Muscle of leg (tissue), 11 donors: ENCODE results near the gene KAT2A. TPM values are rescaled to one million over a fixed set of nuclear protein-coding genes. Genes with fewer than 3 reads are reported as not detected.

Experiments
- DNase-seq: peaks from one replicate; pipeline ENCODE4 v3.0.0; 2013
- H3K27ac ChIP-seq: one replicate; pipeline ENCODE4 v1.5.1; 2013; ENCODE audit warnings: mild to moderate bottlenecking, low read length, control low read depth
- H3K27me3 ChIP-seq: one replicate; pipeline ENCODE4 v1.6.1; 2013; ENCODE audit warnings: low read length; ENCODE audit not compliant: control insufficient read depth, insufficient read depth
- H3K36me3 ChIP-seq: one replicate; pipeline ENCODE4 v1.6.1; 2013; ENCODE audit warnings: low read length; ENCODE audit not compliant: control insufficient read depth, insufficient read depth
- H3K4me1 ChIP-seq: one replicate; pipeline ENCODE4 v1.6.1; 2013; ENCODE audit warnings: low read length; ENCODE audit not compliant: control insufficient read depth, insufficient read depth
- H3K4me3 ChIP-seq: one replicate; pipeline ENCODE4 v1.5.1; 2013; ENCODE audit warnings: low read length, control low read depth
- H3K9me3 ChIP-seq: replicated peaks from 2 replicates; pipeline ENCODE4 v1.6.1; 2013; ENCODE audit warnings: low read depth, low read length; ENCODE audit not compliant: control insufficient read depth
- WGBS: methylation state at CpG from one replicate; pipeline ENCODE4 v1.1.5; 2013; ENCODE audit warnings: missing lambda C conversion rate; ENCODE audit not compliant: insufficient coverage; 5-methylcytosine and 5-hydroxymethylcytosine counted together
- polyA plus RNA-seq, 8 donors: library from polyadenylated mRNA; unstranded; fragments of 120-200 nt; gene quantifications; one replicate each; pipeline versions ENCODE4 v1.2.1 to v1.2.3, GENCODE V29; 2013; ENCODE audit warnings: inconsistent platforms in 1 of 8, low replicate concordance in 1 of 8; ENCODE audit not compliant: insufficient read length in 8 of 8, insufficient read depth in 1 of 8
- total RNA-seq: library from RNA; stranded (reverse); fragments of 120-200 nt; gene quantifications from one replicate; pipeline ENCODE4 v1.2.4, GENCODE V29; 2013

Gene KAT2A
- total and polyA plus RNA-seq, 9 donors, result 16.7 to 62.0 (median 46.3) TPM

- 22% methylated on average over 3 of the region's 8 CpGs for WGBS
- H3K4me3 ChIP-seq, result no peak overlapping the region
- no peaks in the 10 kb centered on the region for H3K9me3 ChIP-seq
- H3K36me3 ChIP-seq, result no peaks in the 10 kb centered on the region
- DNase-seq, result no peak
- H3K27ac ChIP-seq, result no peak overlapping the region
- peaks cover 4% of the 10 kb centered on the region for H3K27me3 ChIP-seq
- H3K4me1 ChIP-seq, result peaks cover 17% of the 10 kb centered on the region
Measured at GRCh38 chr17:42078396-42079043, 42.6 kb downstream of the KAT2A start.

- H3K4me1 ChIP-seq, result peaks cover 18% of the 10 kb centered on the region
- DNase-seq, result no peak
- H3K9me3 ChIP-seq, result no peaks in the 10 kb centered on the region
- no peak overlapping the region for H3K4me3 ChIP-seq
- 40% methylated on average over 4 of the region's 5 CpGs for WGBS
- H3K27me3 ChIP-seq, result peaks cover 11% of the 10 kb centered on the region
- no peaks in the 10 kb centered on the region for H3K36me3 ChIP-seq
- peak overlapping the region; percentile 20 for H3K27ac ChIP-seq
Measured at GRCh38 chr17:42077755-42078154, 43.4 kb downstream of the KAT2A start.

GRCh38 chr17:42076797-42077559, 44.2 kb downstream of the KAT2A start:
- DNase-seq, result no peak
- no peak overlapping the region for H3K4me3 ChIP-seq
- 100% methylated on average over 1 of the region's 4 CpGs for WGBS

GRCh38 chr17:42075789-42076188, 45.4 kb downstream of the KAT2A start:
- Histone ChIP-seq H3K4me3 (no peak overlapping the region), H3K9me3 (no peaks in the 10 kb centered on the region), H3K27me3 (peaks cover 29% of the 10 kb centered on the region), H3K4me1 (peaks cover 32% of the 10 kb centered on the region), H3K36me3 (no peaks in the 10 kb centered on the region), H3K27ac (no peak overlapping the region)
- DNase-seq, result no peak
- WGBS, result 65% methylated on average over 6 of the region's 6 CpGs

More at GRCh38 chr17:42076797-42077559, 44.2 kb downstream of the KAT2A start:
- Histone ChIP-seq H3K36me3 (no peaks in the 10 kb centered on the region), H3K27me3 (peaks cover 17% of the 10 kb centered on the region), H3K9me3 (no peaks in the 10 kb centered on the region), H3K27ac (peak overlapping the region; percentile 20), H3K4me1 (peaks cover 23% of the 10 kb centered on the region)

- H3K36me3 ChIP-seq, result no peaks in the 10 kb centered on the region
- WGBS, result 3% methylated on average over 57 of the region's 67 CpGs
- no peak overlapping the region for H3K27ac ChIP-seq
- peaks cover 27% of the 10 kb centered on the region for H3K4me1 ChIP-seq
- H3K9me3 ChIP-seq, result no peaks in the 10 kb centered on the region
- peaks cover 34% of the 10 kb centered on the region for H3K27me3 ChIP-seq
- H3K4me3 ChIP-seq, result peak overlapping the region; percentile 13
- no peak for DNase-seq
Measured at GRCh38 chr17:42072323-42073187, 48.6 kb downstream of the KAT2A start.

GRCh38 chr17:42071810-42072209, 49.4 kb downstream of the KAT2A start:
- no peak for DNase-seq
- H3K27me3 ChIP-seq, result peaks cover 32% of the 10 kb centered on the region
- no peaks in the 10 kb centered on the region for H3K9me3 ChIP-seq
- H3K4me3 ChIP-seq, result no peak overlapping the region
- no peak overlapping the region for H3K27ac ChIP-seq
- WGBS, result no CpG with 5 or more reads among the region's 3 CpGs
- H3K4me1 ChIP-seq, result peaks cover 25% of the 10 kb centered on the region
- no peaks in the 10 kb centered on the region for H3K36me3 ChIP-seq

GRCh38 chr17:42068979-42069378, 52.2 kb downstream of the KAT2A start:
- peaks cover 32% of the 10 kb centered on the region for H3K27me3 ChIP-seq
- no peak for DNase-seq
- 57% methylated on average over 3 of the region's 3 CpGs for WGBS
- no peaks in the 10 kb centered on the region for H3K36me3 ChIP-seq
- no peak overlapping the region for H3K4me3 ChIP-seq
- peaks cover 28% of the 10 kb centered on the region for H3K4me1 ChIP-seq
- H3K27ac ChIP-seq, result no peak overlapping the region
- no peaks in the 10 kb centered on the region for H3K9me3 ChIP-seq

GRCh38 chr17:42067371-42068091, 53.6 kb downstream of the KAT2A start:
- Histone ChIP-seq H3K27ac (peak overlapping the region; percentile 25), H3K4me1 (peaks cover 37% of the 10 kb centered on the region), H3K4me3 (no peak overlapping the region), H3K27me3 (peaks cover 21% of the 10 kb centered on the region), H3K9me3 (no peaks in the 10 kb centered on the region), H3K36me3 (no peaks in the 10 kb centered on the region)
- peak; percentile 51 for DNase-seq
- WGBS, result 32% methylated on average over 9 of the region's 12 CpGs

GRCh38 chr17:42065201-42065600, 56.0 kb downstream of the KAT2A start:
- no peaks in the 10 kb centered on the region for H3K36me3 ChIP-seq
- no peak for DNase-seq
- H3K4me1 ChIP-seq, result peaks cover 38% of the 10 kb centered on the region
- no peaks in the 10 kb centered on the region for H3K9me3 ChIP-seq
- no peak overlapping the region for H3K4me3 ChIP-seq
- H3K27ac ChIP-seq, result no peak overlapping the region
- WGBS, result 81% methylated on average over 2 of the region's 2 CpGs
- H3K27me3 ChIP-seq, result no peaks in the 10 kb centered on the region
